ENCODE data around the gene SGIP1. TPM values are rescaled to one million over a fixed set of nuclear protein-coding genes. Genes with fewer than 3 reads are reported as not detected.
A peak's percentile ranks its signal among the peaks of the same experiment; 100 is the strongest.
"Not testable (repeated sequence)": the region's sequence is repeated elsewhere in the genome, so short reads cannot be mapped to it uniquely, and the experiment has no call there.

The SGIP1 gene
- total RNA-seq, 1 donor from 2014 or later: 32.8 TPM

- no peak for DNase-seq (ENCODE audit: low spot score)
- Mint-ChIP-seq H3K4me3 (ENCODE audit: unreplicated experiment) (peak overlapping the region; percentile 35), H3K4me1 (ENCODE audit: unreplicated experiment) (no peaks in the 10 kb centered on the region), H3K36me3 (ENCODE audit: low read depth, unreplicated experiment) (peaks cover 41% of the 10 kb centered on the region), H3K27ac (ENCODE audit: unreplicated experiment) (no peak overlapping the region), H3K27me3 (ENCODE audit: unreplicated experiment) (peaks cover 6% of the 10 kb centered on the region), H3K9me3 (ENCODE audit: unreplicated experiment) (peaks cover 17% of the 10 kb centered on the region)
- no peak for TF ChIP-seq CTCF (IDR thresholded peaks at IDR 0.05; ENCODE audit: unreplicated experiment)
Observed at GRCh38 chr1:66778969-66779368, 245.0 kb downstream of the SGIP1 start.

- DNase-seq (ENCODE audit: low spot score): no peak
- H3K4me3 Mint-ChIP-seq (ENCODE audit: unreplicated experiment): peak overlapping the region; percentile 76
- peaks cover 17% of the 10 kb centered on the region for H3K9me3 Mint-ChIP-seq (ENCODE audit: unreplicated experiment)
- H3K4me1 Mint-ChIP-seq (ENCODE audit: unreplicated experiment): no peaks in the 10 kb centered on the region
- no peak overlapping the region for H3K27ac Mint-ChIP-seq (ENCODE audit: unreplicated experiment)
- peaks cover 41% of the 10 kb centered on the region for H3K36me3 Mint-ChIP-seq (ENCODE audit: low read depth, unreplicated experiment)
- no peak for TF ChIP-seq CTCF (IDR thresholded peaks at IDR 0.05; ENCODE audit: unreplicated experiment)
- H3K27me3 Mint-ChIP-seq (ENCODE audit: unreplicated experiment): peaks cover 6% of the 10 kb centered on the region
Observed at GRCh38 chr1:66779475-66780078, 245.6 kb downstream of the SGIP1 start.

- not testable (repeated sequence) for H3K27ac Mint-ChIP-seq (ENCODE audit: unreplicated experiment); H3K27me3 Mint-ChIP-seq (ENCODE audit: unreplicated experiment); H3K36me3 Mint-ChIP-seq (ENCODE audit: low read depth, unreplicated experiment); H3K4me1 Mint-ChIP-seq (ENCODE audit: unreplicated experiment); H3K9me3 Mint-ChIP-seq (ENCODE audit: unreplicated experiment); DNase-seq (ENCODE audit: low spot score); H3K4me3 Mint-ChIP-seq (ENCODE audit: unreplicated experiment)
Observed at GRCh38 chr1:66785800-66786199, 251.8 kb downstream of the SGIP1 start.

- Mint-ChIP-seq H3K4me3 (ENCODE audit: unreplicated experiment) (no peak overlapping the region), H3K36me3 (ENCODE audit: low read depth, unreplicated experiment) (no peaks in the 10 kb centered on the region), H3K4me1 (ENCODE audit: unreplicated experiment) (no peaks in the 10 kb centered on the region), H3K9me3 (ENCODE audit: unreplicated experiment) (no peaks in the 10 kb centered on the region), H3K27me3 (ENCODE audit: unreplicated experiment) (peaks cover 3% of the 10 kb centered on the region), H3K27ac (ENCODE audit: unreplicated experiment) (no peak overlapping the region)
- DNase-seq (ENCODE audit: low spot score): no peak
- no peak for TF ChIP-seq CTCF (IDR thresholded peaks at IDR 0.05; ENCODE audit: unreplicated experiment)
Observed at GRCh38 chr1:66787641-66788040, 253.7 kb downstream of the SGIP1 start.

- Mint-ChIP-seq H3K4me1 (ENCODE audit: unreplicated experiment) (no peaks in the 10 kb centered on the region), H3K27ac (ENCODE audit: unreplicated experiment) (no peak overlapping the region), H3K4me3 (ENCODE audit: unreplicated experiment) (no peak overlapping the region), H3K36me3 (ENCODE audit: low read depth, unreplicated experiment) (no peaks in the 10 kb centered on the region), H3K27me3 (ENCODE audit: unreplicated experiment) (peaks cover 3% of the 10 kb centered on the region), H3K9me3 (ENCODE audit: unreplicated experiment) (no peaks in the 10 kb centered on the region)
- TF ChIP-seq CTCF (IDR thresholded peaks at IDR 0.05; ENCODE audit: unreplicated experiment): no peak
- DNase-seq (ENCODE audit: low spot score): no peak
Observed at GRCh38 chr1:66788231-66788939, 254.4 kb downstream of the SGIP1 start.

All from endothelial cell (in vitro differentiated cells).